ENCODE data around the gene CDC45. TPM values are rescaled to one million over a fixed set of nuclear protein-coding genes. Genes with fewer than 3 reads are reported as not detected.

Gene CDC45
- total and polyA plus RNA-seq, 2 of the 13 experiments (the other 11 are each of a cell fraction or from before 2014, with no cell fraction given), result 14.4 to 36.3 TPM

GRCh38 chr22:19432133-19432851 lies 47.4 kb upstream of the CDC45 start, which contains the start of gene MRPL40 (continued):
- TF ChIP-seq ARNTL (CRISPR knock-in tag; IDR thresholded peaks at IDR 0.05) (peak; percentile 97), ZSCAN31 (CRISPR knock-in tag; IDR thresholded peaks at IDR 0.05; ENCODE audit: low read depth) (peak; percentile 96), CENPX (CRISPR knock-in tag; IDR thresholded peaks at IDR 0.05) (no peak), CREM (IDR thresholded peaks at IDR 0.05) (no peak), CREM (CRISPR knock-in tag; IDR thresholded peaks at IDR 0.05) (peak; percentile 65; the same call in 1 of the 2 replicates), ZNF263 (CRISPR knock-in tag; IDR thresholded peaks at IDR 0.05) (peak; percentile 70), SP4 (CRISPR knock-in tag; IDR thresholded peaks at IDR 0.05) (peak; percentile 99), ZNF282 (IDR thresholded peaks at IDR 0.05; ENCODE audit: partially characterized antibody) (no peak), ZNF431 (CRISPR knock-in tag; IDR thresholded peaks at IDR 0.05; ENCODE audit: borderline replicate concordance, low read depth) (peak; percentile 90; the same call in 1 of the 2 replicates), ZNF773 (CRISPR knock-in tag; IDR thresholded peaks at IDR 0.05; ENCODE audit: borderline replicate concordance) (peak; percentile 85; the same call in 1 of the 2 replicates), ZNF12 (CRISPR knock-in tag; IDR thresholded peaks at IDR 0.05) (peak; percentile 80), ZFAT (CRISPR knock-in tag; conservative IDR thresholded peaks at IDR 0.05) (no peak), JDP2 (CRISPR knock-in tag; IDR thresholded peaks at IDR 0.05; ENCODE audit: borderline replicate concordance) (peak; percentile 82; the same call in 1 of the 2 replicates), ISL2 (CRISPR knock-in tag; IDR thresholded peaks at IDR 0.05) (peak; percentile 87), MED8 (CRISPR knock-in tag; IDR thresholded peaks at IDR 0.05; ENCODE audit: insufficient replicate concordance) (peak; percentile 94), CREB1 (IDR thresholded peaks at IDR 0.05) (peak; percentile 85), CREB1 (CRISPR knock-in tag; IDR thresholded peaks at IDR 0.05) (peak; percentile 33; the same call in 1 of the 2 replicates), ESRRA (CRISPR knock-in tag; IDR thresholded peaks at IDR 0.05; ENCODE audit: low read depth) (peak; percentile 85), WIZ (CRISPR knock-in tag; IDR thresholded peaks at IDR 0.05) (peak; percentile 84), MED1 (CRISPR knock-in tag; IDR thresholded peaks at IDR 0.05) (peak; percentile 93)
- TF ChIP-seq, protein P1, sequence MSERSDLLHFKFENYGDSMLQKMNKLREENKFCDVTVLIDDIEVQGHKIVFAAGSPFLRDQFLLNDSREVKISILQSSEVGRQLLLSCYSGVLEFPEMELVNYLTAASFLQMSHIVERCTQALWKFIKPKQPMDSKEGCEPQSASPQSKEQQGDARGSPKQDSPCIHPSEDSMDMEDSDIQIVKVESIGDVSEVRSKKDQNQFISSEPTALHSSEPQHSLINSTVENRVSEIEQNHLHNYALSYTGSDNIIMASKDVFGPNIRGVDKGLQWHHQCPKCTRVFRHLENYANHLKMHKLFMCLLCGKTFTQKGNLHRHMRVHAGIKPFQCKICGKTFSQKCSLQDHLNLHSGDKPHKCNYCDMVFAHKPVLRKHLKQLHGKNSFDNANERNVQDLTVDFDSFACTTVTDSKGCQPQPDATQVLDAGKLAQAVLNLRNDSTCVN (CRISPR knock-in tag; IDR thresholded peaks at IDR 0.05; ENCODE audit: borderline replicate concordance), result peak; percentile 92
- TF ChIP-seq, protein P2, sequence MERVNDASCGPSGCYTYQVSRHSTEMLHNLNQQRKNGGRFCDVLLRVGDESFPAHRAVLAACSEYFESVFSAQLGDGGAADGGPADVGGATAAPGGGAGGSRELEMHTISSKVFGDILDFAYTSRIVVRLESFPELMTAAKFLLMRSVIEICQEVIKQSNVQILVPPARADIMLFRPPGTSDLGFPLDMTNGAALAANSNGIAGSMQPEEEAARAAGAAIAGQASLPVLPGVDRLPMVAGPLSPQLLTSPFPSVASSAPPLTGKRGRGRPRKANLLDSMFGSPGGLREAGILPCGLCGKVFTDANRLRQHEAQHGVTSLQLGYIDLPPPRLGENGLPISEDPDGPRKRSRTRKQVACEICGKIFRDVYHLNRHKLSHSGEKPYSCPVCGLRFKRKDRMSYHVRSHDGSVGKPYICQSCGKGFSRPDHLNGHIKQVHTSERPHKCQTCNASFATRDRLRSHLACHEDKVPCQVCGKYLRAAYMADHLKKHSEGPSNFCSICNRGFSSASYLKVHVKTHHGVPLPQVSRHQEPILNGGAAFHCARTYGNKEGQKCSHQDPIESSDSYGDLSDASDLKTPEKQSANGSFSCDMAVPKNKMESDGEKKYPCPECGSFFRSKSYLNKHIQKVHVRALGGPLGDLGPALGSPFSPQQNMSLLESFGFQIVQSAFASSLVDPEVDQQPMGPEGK (CRISPR knock-in tag; IDR thresholded peaks at IDR 0.05), result peak; percentile 89

Data from HepG2 (cell line).